Breast epithelium (tissue), 4 donors: ENCODE results near the gene PRDM11. TPM values are rescaled to one million over a fixed set of nuclear protein-coding genes. Genes with fewer than 3 reads are reported as not detected.
A peak's percentile ranks its signal among the peaks of the same experiment; 100 is the strongest.

Experiments
- DNase-seq, 2 donors: peaks; one replicate each; pipeline ENCODE4 v3.0.0-alpha.2; 2019; ENCODE audit warnings: low spot score in 2 of 2
- H3K27ac ChIP-seq, 2 donors: fragments of 200-600 bp; sonication (generic) in 1 of 2; one replicate each; pipeline ENCODE4 v1.5.1; 2016 to 2019; ENCODE audit warnings: mild to moderate bottlenecking in 1 of 2
- H3K27me3 ChIP-seq, 2 donors: fragments of 200-600 bp; sonication (generic) in 1 of 2; one replicate each; pipeline versions ENCODE4 v1.5.1 to v1.6.0; 2017 to 2019; ENCODE audit warnings: control low read depth in 1 of 2, mild to moderate bottlenecking in 1 of 2
- H3K36me3 ChIP-seq: fragments of 200-600 bp; one replicate; pipeline ENCODE4 v1.5.1; 2019
- H3K4me1 ChIP-seq, 2 donors: fragments of 200-600 bp; sonication (generic); one replicate each; pipeline ENCODE4 v1.5.1; 2016 to 2019; ENCODE audit warnings: control low read depth in 1 of 2
- H3K4me3 ChIP-seq, 3 donors: fragments of 200-600 bp; sonication (generic); 1 replicate in 2 of 3; 2 replicates in 1 of 3; pipeline ENCODE4 v1.5.1; 2016 to 2019; ENCODE audit warnings: mild to moderate bottlenecking in 3 of 3, moderate library complexity in 2 of 3
- H3K9me3 ChIP-seq, 2 donors: fragments of 200-600 bp; sonication (generic) in 1 of 2; one replicate each; pipeline ENCODE4 v1.5.1; 2016 to 2019; ENCODE audit warnings: control low read depth in 1 of 2
- CTCF ChIP-seq, 3 donors: fragments of 450-650 bp; IDR thresholded peaks; one replicate each; pipeline ENCODE4 v1.5.1; 2016 to 2017; ENCODE audit warnings: antibody characterized with exemption in 3 of 3, mild to moderate bottlenecking in 3 of 3, moderate library complexity in 3 of 3
- POLR2A ChIP-seq: fragments of 450-650 bp; IDR thresholded peaks from one replicate; pipeline ENCODE4 v1.6.1; 2016; ENCODE audit warnings: antibody characterized with exemption, mild to moderate bottlenecking, moderate library complexity
- POLR2AphosphoS5 ChIP-seq, 3 donors: sonication (generic); formaldehyde crosslinking; IDR thresholded peaks; one replicate each; pipeline ENCODE4 v1.6.1; 2017; ENCODE audit warnings: antibody characterized with exemption in 3 of 3
- intact Hi-C: fragments of 100-400 bp; cut with DNase I; formaldehyde crosslinking; loops from one replicate; pipeline ENCODE4 v1.15.1; 2023; ENCODE audit warnings: low total_unique reads
- total RNA-seq, 3 donors: library from RNA; depleted of rRNA; stranded (reverse); fragments of >200 nt; gene quantifications; one replicate each; pipeline ENCODE4 v1.1.0, GENCODE V29; 2016

Gene PRDM11
- total RNA-seq, 3 donors from 2014 or later = 6.9 to 10.9 (median 10.8) TPM

GRCh38 chr11:45150301-45150700, 3.9 kb downstream of the PRDM11 start:
- intact Hi-C loops = no loop called here
- TF ChIP-seq POLR2A = no peak
- TF ChIP-seq POLR2AphosphoS5 (IDR thresholded peaks at IDR 0.05) = no peak
- TF ChIP-seq CTCF (IDR thresholded peaks at IDR 0.05) = no peak
- Histone ChIP-seq H3K27me3 (no peaks in the 10 kb centered on the region), H3K4me1 (peaks cover 0 to 5% of the 10 kb centered on the region in 2 donors), H3K4me3 (no peak overlapping the region), H3K9me3 (no peaks in the 10 kb centered on the region), H3K27ac (no peak overlapping the region), H3K36me3 (no peaks in the 10 kb centered on the region)
- DNase-seq = peak in 1 of 2 donors; percentile 31

- DNase-seq = peak in 1 of 2 donors; percentile 5
- intact Hi-C loops = no loop called here
- no peaks in the 10 kb centered on the region for H3K36me3 ChIP-seq
- no peak overlapping the region for H3K4me3 ChIP-seq
- H3K27ac ChIP-seq = no peak overlapping the region
- H3K27me3 ChIP-seq = no peaks in the 10 kb centered on the region
- H3K4me1 ChIP-seq = peaks cover 0 to 5% of the 10 kb centered on the region in 2 donors
- TF ChIP-seq CTCF (IDR thresholded peaks at IDR 0.05) (no peak), POLR2A (no peak), POLR2AphosphoS5 (IDR thresholded peaks at IDR 0.05) (no peak)
- no peaks in the 10 kb centered on the region for H3K9me3 ChIP-seq
Observed at GRCh38 chr11:45150943-45151342, 4.5 kb downstream of the PRDM11 start.

GRCh38 chr11:45151362-45151982, 5.0 kb downstream of the PRDM11 start:
- Histone ChIP-seq H3K4me1 (peaks cover 0 to 5% of the 10 kb centered on the region in 2 donors), H3K27ac (no peak overlapping the region), H3K36me3 (no peaks in the 10 kb centered on the region), H3K27me3 (no peaks in the 10 kb centered on the region), H3K4me3 (no peak overlapping the region), H3K9me3 (no peaks in the 10 kb centered on the region)
- intact Hi-C loops = no loop called here
- DNase-seq = peak in 1 of 2 donors; percentile 30
- no peak for TF ChIP-seq POLR2AphosphoS5 (IDR thresholded peaks at IDR 0.05)
- no peak for TF ChIP-seq CTCF (IDR thresholded peaks at IDR 0.05)
- no peak for TF ChIP-seq POLR2A

GRCh38 chr11:45152740-45153595, 6.5 kb downstream of the PRDM11 start:
- TF ChIP-seq POLR2A = no peak
- no peak for TF ChIP-seq CTCF (IDR thresholded peaks at IDR 0.05)
- TF ChIP-seq POLR2AphosphoS5 (IDR thresholded peaks at IDR 0.05) = no peak
- intact Hi-C loops = no loop called here
- peak in 1 of 2 donors; percentile 10 for DNase-seq
- H3K4me3 ChIP-seq = no peak overlapping the region
- no peaks in the 10 kb centered on the region for H3K27me3 ChIP-seq
- H3K9me3 ChIP-seq = no peaks in the 10 kb centered on the region
- peaks cover 4 to 5% of the 10 kb centered on the region in 2 donors for H3K4me1 ChIP-seq
- no peaks in the 10 kb centered on the region for H3K36me3 ChIP-seq
- no peak overlapping the region for H3K27ac ChIP-seq

- DNase-seq = peak in 1 of 2 donors; percentile 9
- H3K27ac ChIP-seq = no peak overlapping the region
Observed at GRCh38 chr11:45154276-45154675, 7.8 kb downstream of the PRDM11 start.

More at GRCh38 chr11:45154276-45154675, 7.8 kb downstream of the PRDM11 start:
- Histone ChIP-seq H3K9me3 (no peaks in the 10 kb centered on the region), H3K4me1 (peaks cover 8 to 15% of the 10 kb centered on the region in 2 donors), H3K27me3 (no peaks in the 10 kb centered on the region), H3K4me3 (no peak overlapping the region), H3K36me3 (no peaks in the 10 kb centered on the region)
- TF ChIP-seq CTCF (IDR thresholded peaks at IDR 0.05) (no peak), POLR2A (no peak), POLR2AphosphoS5 (IDR thresholded peaks at IDR 0.05) (no peak)
- intact Hi-C loops = no loop called here
